ENCODE results near the gene MORC4.

- TF ChIP-seq CTCF (IDR thresholded peaks at IDR 0.05; ENCODE audit: borderline replicate concordance, extremely low read depth, low read length, poor library complexity, severe bottlenecking) (no peak), EZH2 (IDR thresholded peaks at IDR 0.05; ENCODE audit: borderline replicate concordance, low read depth, low read length, severe bottlenecking) (no peak)
Measured at GRCh38 chrX:106950381-106950780, 49.6 kb downstream of the MORC4 start.

All from DND-41 (cell line).